Endothelial cell of umbilical vein (primary cell): ENCODE measurements around the gene TXNL4A. TPM values are rescaled to one million over a fixed set of nuclear protein-coding genes. Genes with fewer than 3 reads are reported as not detected.

ENCODE experiments used
- BruUV-seq: library from RNA; stranded (reverse); fragments of 400-500 nt; replicated peaks from 2 replicates; lab custom pipeline; 2021; lab: Mats Ljungman, UMichigan
- CTCF ChIA-PET: fragments of 300-600, 350-600 bp; sonication (Branson Sonifier 250); formaldehyde crosslinking; loops from one replicate; lab custom pipeline; 2021; ENCODE audit warnings: antibody characterized with exemption, inconsistent platforms; lab: Charles Lee
- POLR2A ChIA-PET: fragments of 300-600, 350-600 bp; sonication (Branson Sonifier 250); formaldehyde crosslinking; loops from one replicate; lab custom pipeline; 2021; ENCODE audit warnings: antibody characterized with exemption, inconsistent platforms; lab: Charles Lee
- DNase-seq: peaks from one replicate; pipeline ENCODE4 v3.0.0-alpha.2; 2011; ENCODE audit warnings: low read depth, low spot score
- FAIRE-seq: peaks from 2 replicates; lab custom pipeline; 2011; peaks lifted over from hg19 to GRCh38; lab: Jason Lieb, UNC
- H2AFZ ChIP-seq: 2 replicates; pipeline ENCODE4 v1.6.0; 2012; ENCODE audit warnings: low read depth, low read length, control low read depth, inconsistent platforms
- H3K27ac ChIP-seq: 2 replicates; pipeline ENCODE4 v1.5.1; 2011; ENCODE audit warnings: low read depth, mild to moderate bottlenecking, control low read depth, low read length, moderate library complexity; ENCODE audit not compliant: insufficient read depth
- H3K27me3 ChIP-seq, 2 experiments: 2 replicates each; pipeline versions ENCODE4 v1.6.0 to v1.6.1; 2011; ENCODE audit warnings: low read length in 2 of 2, mixed read lengths in 1 of 2; ENCODE audit not compliant: control insufficient read depth in 2 of 2, insufficient read depth in 2 of 2
- H3K36me3 ChIP-seq, 2 experiments: 2 replicates in 1 of 2; 3 replicates in 1 of 2; pipeline ENCODE4 v1.5.1; 2011; ENCODE audit warnings: low read length in 2 of 2, mild to moderate bottlenecking in 1 of 2, moderate library complexity in 1 of 2; ENCODE audit not compliant: control insufficient read depth in 2 of 2, insufficient read depth in 2 of 2; ENCODE audit errors: extremely low read depth in 1 of 2
- H3K4me1 ChIP-seq: 3 replicates; pipeline ENCODE4 v1.5.1; 2011; ENCODE audit warnings: mild to moderate bottlenecking, low read length; ENCODE audit not compliant: control insufficient read depth, insufficient read depth; ENCODE audit errors: extremely low read depth
- H3K4me2 ChIP-seq: 2 replicates; pipeline ENCODE4 v1.6.1; 2011; ENCODE audit warnings: low read length, control low read depth, mixed read lengths; ENCODE audit not compliant: insufficient read depth
- H3K4me3 ChIP-seq, 3 experiments: fragments of 200-600 bp in 1 of 3; sonication (generic), shearing (Covaris generic) in 1 of 3; replicated peaks in 1 of 3; 2 replicates each; pipeline ENCODE4 v1.5.1; 2011 to 2016; ENCODE audit warnings: control low read depth in 3 of 3, low read length in 3 of 3, mild to moderate bottlenecking in 2 of 3, inconsistent platforms in 1 of 3, low read depth in 1 of 3, moderate library complexity in 1 of 3; ENCODE audit not compliant: insufficient read depth in 1 of 3
- H3K79me2 ChIP-seq: 2 replicates; pipeline ENCODE4 v1.6.0; 2012; ENCODE audit warnings: low read length, inconsistent platforms; ENCODE audit not compliant: control insufficient read depth, insufficient read depth
- H3K9ac ChIP-seq: replicated peaks from 2 replicates; pipeline ENCODE3; 2011; ENCODE audit warnings: low read length, control low read depth; ENCODE audit not compliant: insufficient read depth; ENCODE audit errors: extremely low read depth
- H3K9me1 ChIP-seq: replicated peaks from 3 replicates; pipeline ENCODE4 v1.6.0; 2011; ENCODE audit warnings: mild to moderate bottlenecking, low read length; ENCODE audit not compliant: control insufficient read depth, insufficient read depth; ENCODE audit errors: extremely low read depth
- H3K9me3 ChIP-seq: replicated peaks from 2 replicates; pipeline ENCODE4 v1.5.1; 2012; ENCODE audit warnings: low read length, inconsistent platforms; ENCODE audit not compliant: control insufficient read depth, insufficient read depth
- H4K20me1 ChIP-seq: replicated peaks from 2 replicates; pipeline ENCODE3; 2011; ENCODE audit warnings: mild to moderate bottlenecking, low read length; ENCODE audit not compliant: control insufficient read depth, insufficient read depth; ENCODE audit errors: extremely low read depth
- CTCF ChIP-seq, 2 donors: IDR thresholded peaks; 1 replicate in 1 of 2; 2 replicates in 1 of 2; pipeline ENCODE4 v1.5.1; 2011; ENCODE audit warnings: low read length in 2 of 2, mild to moderate bottlenecking in 2 of 2, moderate library complexity in 2 of 2, control low read depth in 1 of 2, inconsistent platforms in 1 of 2, low read depth in 1 of 2; ENCODE audit not compliant: insufficient read depth in 1 of 2; ENCODE audit errors: extremely low read depth in 1 of 2
- EZH2 ChIP-seq: IDR thresholded peaks from 2 replicates; pipeline ENCODE4 v1.6.1; 2012; ENCODE audit warnings: borderline replicate concordance, low read depth, mild to moderate bottlenecking, moderate library complexity, low read length, inconsistent platforms; ENCODE audit not compliant: severe bottlenecking
- FOS ChIP-seq: IDR thresholded peaks from 2 replicates; pipeline ENCODE4 v1.6.1; 2011; ENCODE audit warnings: mild to moderate bottlenecking, low read length, moderate library complexity, borderline replicate concordance; ENCODE audit not compliant: insufficient read depth
- GATA2 ChIP-seq: IDR thresholded peaks from 2 replicates; pipeline ENCODE4 v1.7.0; 2011; ENCODE audit warnings: low read depth, mild to moderate bottlenecking, moderate library complexity, mixed read lengths, low read length; ENCODE audit not compliant: insufficient read length, insufficient read depth
- JUN ChIP-seq: IDR thresholded peaks from 2 replicates; pipeline ENCODE4 v1.6.1; 2011; ENCODE audit warnings: borderline replicate concordance, low read depth; ENCODE audit not compliant: insufficient read length, insufficient read depth
- MAX ChIP-seq: IDR thresholded peaks from 2 replicates; pipeline ENCODE4 v1.6.1; 2011; ENCODE audit not compliant: insufficient read depth, insufficient read length
- MYC ChIP-seq: IDR thresholded peaks from one replicate; pipeline ENCODE4 v1.6.1; 2011; ENCODE audit warnings: mild to moderate bottlenecking, low read depth, low read length
- POLR2A ChIP-seq: IDR thresholded peaks from 2 replicates; pipeline ENCODE4 v1.6.1; 2012; ENCODE audit warnings: low read depth, mild to moderate bottlenecking, control low read depth, low read length
- POLR2AphosphoS5 ChIP-seq: IDR thresholded peaks from 2 replicates; pipeline ENCODE4 v1.6.1; 2012; ENCODE audit warnings: low read depth, mild to moderate bottlenecking, control low read depth, low read length, moderate library complexity; ENCODE audit not compliant: insufficient read depth
- dilution Hi-C: fragments of 300-500 bp; cut with MboI; formaldehyde crosslinking; loops from one replicate; pipeline ENCODE4 v1.15.0; 2019; ENCODE audit warnings: low sequenced_read_pairs; ENCODE audit not compliant: extremely low pct_ligation_motif_present
- intact Hi-C: fragments of 100-400 bp; cut with micrococcal nuclease; formaldehyde crosslinking; loops from one replicate; pipeline ENCODE4 v1.10.0; 2022
- polyA plus RNA-seq, 4 experiments: library from polyadenylated mRNA; depleted of rRNA in 3 of 4; stranded (reverse) in 3 of 4; unstranded in 1 of 4; fragments of >200 nt; gene quantifications; 2 replicates each; pipeline versions ENCODE4 v1.2.1 to v1.2.3, GENCODE V29; 2011 to 2012; ENCODE audit warnings: missing spikeins in 1 of 4
- total RNA-seq: library from RNA; stranded (reverse); gene quantifications from 2 replicates; pipeline ENCODE4 v1.2.3, GENCODE V29; 2021

Gene TXNL4A
- total and polyA plus RNA-seq, 2 donors (not counting 3 experiments of a cell fraction or from before 2014, with no cell fraction given) = 148 to 172 TPM

GRCh38 chr18:79948719-79949411 is 39.5 kb downstream of the TXNL4A start:
- no peak overlapping the region for H3K4me3 ChIP-seq
- H4K20me1 ChIP-seq = no peaks in the 10 kb centered on the region
- H3K9me1 ChIP-seq = no peaks in the 10 kb centered on the region
- H3K36me3 ChIP-seq = peaks cover 0 to 2% of the 10 kb centered on the region in 2 experiments
- BruUV-seq = no TSS peak
- H3K4me2 ChIP-seq = no peak overlapping the region
- no peak overlapping the region for H3K9ac ChIP-seq
- dilution Hi-C loops = no loop called here
- TF ChIP-seq JUN = no peak
- no peak for TF ChIP-seq MYC
- TF ChIP-seq FOS = no peak
- no peak for TF ChIP-seq CTCF (IDR thresholded peaks at IDR 0.05; ENCODE audit: extremely low read depth in 1 of 2, insufficient read depth in 1 of 2, low read depth in 1 of 2, low read length in 2 of 2)
- TF ChIP-seq GATA2 = no peak
- TF ChIP-seq MAX = no peak
- TF ChIP-seq POLR2AphosphoS5 = no peak
- no peak for TF ChIP-seq EZH2
- no peak for TF ChIP-seq POLR2A
- ChIA-PET POLR2A (no interaction called here), CTCF (no interaction called here)
- no peaks in the 10 kb centered on the region for H3K9me3 ChIP-seq
- no peaks in the 10 kb centered on the region for H3K27me3 ChIP-seq
- no peak overlapping the region for H2AFZ ChIP-seq
- FAIRE-seq (no peak), DNase-seq (no peak)
- intact Hi-C loops = no loop called here
- H3K27ac ChIP-seq = no peak overlapping the region
- peaks cover 28% of the 10 kb centered on the region for H3K79me2 ChIP-seq
- peaks cover 5% of the 10 kb centered on the region for H3K4me1 ChIP-seq
